Neutrophil (primary cell): Measurements from ENCODE around the gene MAPK10.
"Not testable (repeated sequence)": the region's sequence is repeated elsewhere in the genome, so short reads cannot be mapped to it uniquely, and the experiment has no call there.

Source experiments
- H3K27ac ChIP-seq: fragments of 200-600 bp; sonication (generic); 2 replicates; pipeline ENCODE4 v1.5.1; 2016; ENCODE audit warnings: mild to moderate bottlenecking, moderate library complexity
- H3K27me3 ChIP-seq: fragments of 200-600 bp; sonication (generic); 2 replicates; pipeline ENCODE4 v1.6.0; 2016; ENCODE audit warnings: mild to moderate bottlenecking
- H3K36me3 ChIP-seq: fragments of 200-600 bp; sonication (generic); 2 replicates; pipeline ENCODE4 v1.5.1; 2017
- H3K4me1 ChIP-seq, 2 experiments: fragments of 200-600 bp in 1 of 2; sonication (generic) in 1 of 2; 1 replicate in 1 of 2; 2 replicates in 1 of 2; pipeline versions ENCODE4 v1.5.1 to v1.6.1; 2013 to 2016; ENCODE audit warnings: low read depth in 1 of 2, low read length in 1 of 2, mild to moderate bottlenecking in 1 of 2, moderate library complexity in 1 of 2; ENCODE audit not compliant: control insufficient read depth in 1 of 2, insufficient read depth in 1 of 2
- H3K4me3 ChIP-seq, 2 experiments: fragments of 200-600 bp in 1 of 2; sonication (generic) in 1 of 2; 1 replicate in 1 of 2; 2 replicates in 1 of 2; pipeline ENCODE4 v1.5.1; 2013 to 2016; ENCODE audit warnings: low read depth in 1 of 2, low read length in 1 of 2, mild to moderate bottlenecking in 1 of 2, moderate library complexity in 1 of 2
- H3K9me3 ChIP-seq: fragments of 200-600 bp; sonication (generic); 2 replicates; pipeline ENCODE4 v1.5.1; 2016
- TF ChIP-seq, protein P1 (sequence below): fragments of 200-600 bp; sonication (generic); IDR thresholded peaks from 2 replicates; pipeline ENCODE4 v1.5.1; 2016; ENCODE audit warnings: antibody characterized with exemption

MAPK10 gene

DNA sequence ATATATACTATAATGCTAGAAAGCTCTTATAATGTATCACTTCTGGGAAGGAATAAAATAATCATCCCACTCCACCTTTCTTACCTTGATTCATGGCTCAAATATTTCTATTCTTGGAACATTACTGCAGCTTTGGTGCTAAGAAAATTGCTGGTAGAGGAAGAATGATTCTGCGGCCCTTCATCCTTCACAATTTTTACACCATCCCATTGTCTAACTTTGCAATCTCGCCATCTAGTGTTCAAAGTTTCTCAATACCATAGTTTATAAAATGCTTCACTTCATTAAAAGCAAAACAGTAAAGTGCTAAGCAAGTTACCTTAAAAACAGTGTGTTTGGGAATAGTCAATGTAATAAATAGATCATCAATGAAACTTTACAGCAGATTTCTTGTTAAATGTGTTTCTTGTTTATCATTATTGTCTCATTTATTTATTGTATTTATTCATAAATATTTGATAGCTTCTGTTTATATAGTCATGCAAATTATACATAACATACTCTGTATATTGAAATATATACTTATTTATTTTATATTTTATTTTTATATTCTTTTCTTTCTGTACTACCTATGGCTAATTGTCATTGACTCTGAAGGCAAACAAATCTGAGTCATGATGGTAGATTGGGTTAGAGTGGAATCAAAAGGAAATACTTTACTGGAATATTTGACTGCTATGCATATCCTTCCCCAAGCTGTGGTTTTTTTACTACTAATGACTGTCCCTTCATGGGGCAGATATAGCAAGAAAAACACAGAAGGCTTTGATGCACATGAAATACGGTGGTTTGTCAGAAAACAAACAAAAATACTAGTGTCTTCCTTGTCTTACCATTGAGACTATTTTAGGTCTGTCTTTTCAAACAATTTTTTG lies 390.7 kb downstream of the MAPK10 start:
- Histone ChIP-seq H3K27ac (no peak overlapping the region), H3K9me3 (no peaks in the 10 kb centered on the region), H3K27me3 (no peaks in the 10 kb centered on the region), H3K4me1 (no peaks in the 10 kb centered on the region), H3K36me3 (peaks cover 7% of the 10 kb centered on the region), H3K4me3 (no peak overlapping the region)
- TF ChIP-seq, protein P1, sequence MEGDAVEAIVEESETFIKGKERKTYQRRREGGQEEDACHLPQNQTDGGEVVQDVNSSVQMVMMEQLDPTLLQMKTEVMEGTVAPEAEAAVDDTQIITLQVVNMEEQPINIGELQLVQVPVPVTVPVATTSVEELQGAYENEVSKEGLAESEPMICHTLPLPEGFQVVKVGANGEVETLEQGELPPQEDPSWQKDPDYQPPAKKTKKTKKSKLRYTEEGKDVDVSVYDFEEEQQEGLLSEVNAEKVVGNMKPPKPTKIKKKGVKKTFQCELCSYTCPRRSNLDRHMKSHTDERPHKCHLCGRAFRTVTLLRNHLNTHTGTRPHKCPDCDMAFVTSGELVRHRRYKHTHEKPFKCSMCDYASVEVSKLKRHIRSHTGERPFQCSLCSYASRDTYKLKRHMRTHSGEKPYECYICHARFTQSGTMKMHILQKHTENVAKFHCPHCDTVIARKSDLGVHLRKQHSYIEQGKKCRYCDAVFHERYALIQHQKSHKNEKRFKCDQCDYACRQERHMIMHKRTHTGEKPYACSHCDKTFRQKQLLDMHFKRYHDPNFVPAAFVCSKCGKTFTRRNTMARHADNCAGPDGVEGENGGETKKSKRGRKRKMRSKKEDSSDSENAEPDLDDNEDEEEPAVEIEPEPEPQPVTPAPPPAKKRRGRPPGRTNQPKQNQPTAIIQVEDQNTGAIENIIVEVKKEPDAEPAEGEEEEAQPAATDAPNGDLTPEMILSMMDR, result no peak

GRCh38 chr4:85967872-85968271 lies 392.0 kb downstream of the MAPK10 start:
- H3K27me3 ChIP-seq, result no peaks in the 10 kb centered on the region
- H3K4me1 ChIP-seq, result no peaks in the 10 kb centered on the region
- TF ChIP-seq, protein P1, result no peak
- H3K4me3 ChIP-seq, result no peak overlapping the region
- H3K9me3 ChIP-seq, result no peaks in the 10 kb centered on the region
- H3K27ac ChIP-seq, result no peak overlapping the region
- H3K36me3 ChIP-seq, result peaks cover 5% of the 10 kb centered on the region

DNA sequence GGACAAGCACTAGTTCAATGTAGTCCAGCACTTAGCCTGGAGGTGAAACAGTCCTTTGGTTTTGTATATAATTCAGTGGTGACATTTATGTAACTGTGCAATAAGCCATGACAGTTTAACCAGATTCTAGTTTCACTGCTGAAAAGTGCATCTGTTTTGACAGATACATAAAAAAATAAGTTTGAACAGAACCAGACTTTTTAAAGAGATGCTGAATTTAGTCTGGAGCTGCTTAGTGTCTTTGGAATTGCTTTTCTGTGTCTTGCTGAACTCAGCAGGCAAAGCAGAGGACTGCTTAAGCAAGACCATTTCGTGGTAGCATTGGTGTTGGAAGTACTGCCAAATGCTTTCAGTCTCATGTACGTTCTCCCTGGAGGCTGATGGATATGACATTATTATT lies 393.5 kb downstream of the MAPK10 start:
- H3K36me3 ChIP-seq, result no peaks in the 10 kb centered on the region
- H3K4me3 ChIP-seq, result no peak overlapping the region
- H3K27ac ChIP-seq, result no peak overlapping the region
- H3K9me3 ChIP-seq, result no peaks in the 10 kb centered on the region
- H3K27me3 ChIP-seq, result no peaks in the 10 kb centered on the region
- no peaks in the 10 kb centered on the region for H3K4me1 ChIP-seq
- TF ChIP-seq, protein P1, result no peak

GRCh38 chr4:85965529-85965928 lies 394.3 kb downstream of the MAPK10 start:
- TF ChIP-seq, protein P1, result no peak
- Histone ChIP-seq H3K36me3 (no peaks in the 10 kb centered on the region), H3K4me1 (no peaks in the 10 kb centered on the region), H3K27ac (no peak overlapping the region), H3K27me3 (no peaks in the 10 kb centered on the region), H3K4me3 (no peak overlapping the region), H3K9me3 (no peaks in the 10 kb centered on the region)

DNA sequence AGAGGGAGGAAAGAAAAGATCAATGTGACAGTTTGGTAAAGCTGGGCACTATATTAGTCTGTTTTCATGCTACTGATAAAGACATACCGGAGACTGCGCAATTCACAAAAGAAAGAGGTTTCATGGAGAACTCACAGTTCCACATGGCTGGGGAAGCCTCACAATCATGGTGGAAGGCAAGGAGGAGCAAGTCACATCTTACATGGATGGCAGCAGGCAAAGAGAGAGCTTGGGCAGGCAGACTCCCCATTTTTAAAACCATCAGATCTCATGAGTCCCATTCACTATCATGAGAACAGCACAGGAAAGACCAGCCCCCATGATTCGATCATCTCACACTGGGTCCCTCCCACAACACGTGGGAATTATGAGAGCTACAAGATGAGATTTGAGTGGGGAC lies 394.8 kb downstream of the MAPK10 start:
- not testable (repeated sequence) for H3K4me3 ChIP-seq, H3K4me1 ChIP-seq

GRCh38 chr4:85964298-85964697 lies 395.6 kb downstream of the MAPK10 start:
- H3K9me3 ChIP-seq, result no peaks in the 10 kb centered on the region
- TF ChIP-seq, protein P1, result no peak
- no peak overlapping the region for H3K4me3 ChIP-seq
- H3K27me3 ChIP-seq, result no peaks in the 10 kb centered on the region
- no peaks in the 10 kb centered on the region for H3K36me3 ChIP-seq
- H3K4me1 ChIP-seq, result no peaks in the 10 kb centered on the region
- H3K27ac ChIP-seq, result no peak overlapping the region

More for the DNA sequence above, 394.8 kb downstream of the MAPK10 start:
- H3K27ac ChIP-seq, H3K27me3 ChIP-seq, H3K36me3 ChIP-seq, H3K9me3 ChIP-seq: not testable (repeated sequence)
